ENCODE data around the gene CLPX. TPM values are rescaled to one million over a fixed set of nuclear protein-coding genes. Genes with fewer than 3 reads are reported as not detected.

Gene CLPX
- total and polyA plus RNA-seq, 2 experiments from 2014 or later: 20.0 to 53.5 TPM

GRCh38 chr15:65106011-65106590 is 79.0 kb downstream of the CLPX start:
- Histone ChIP-seq H3K4me3 (no peak overlapping the region), H3K79me2 (no peaks in the 10 kb centered on the region), H3K9me3 (ENCODE audit: low read depth) (no peaks in the 10 kb centered on the region), H4K20me1 (ENCODE audit: insufficient read depth, poor library complexity, severe bottlenecking) (no peaks in the 10 kb centered on the region), H3K4me2 (no peak overlapping the region), H3K27ac (no peak overlapping the region), H3K36me3 (replicated peaks; ENCODE audit: insufficient read depth, low read depth) (no peaks in the 10 kb centered on the region), H2AFZ (no peak overlapping the region), H3K4me1 (ENCODE audit: insufficient read depth) (no peaks in the 10 kb centered on the region), H3K9me2 (replicated peaks; ENCODE audit: insufficient read depth) (no peaks in the 10 kb centered on the region), H3K27me3 (no peaks in the 10 kb centered on the region)
- TF ChIP-seq EZH2phosphoT487 (IDR thresholded peaks at IDR 0.05; ENCODE audit: low read depth, severe bottlenecking, unreplicated experiment) (no peak), CTCF (IDR thresholded peaks at IDR 0.05; ENCODE audit: poor library complexity) (no peak)
- DNase-seq (ENCODE audit: low spot score): no peak
- 91% methylated on average over 6 of the region's 6 CpGs for WGBS (ENCODE audit: low lambda C conversion rate, missing lambda C conversion rate)

GRCh38 chr15:65105038-65105437 is 80.1 kb downstream of the CLPX start:
- Histone ChIP-seq H3K27ac (no peak overlapping the region), H3K4me1 (ENCODE audit: insufficient read depth) (no peaks in the 10 kb centered on the region), H4K20me1 (ENCODE audit: insufficient read depth, poor library complexity, severe bottlenecking) (no peaks in the 10 kb centered on the region), H3K4me2 (no peak overlapping the region), H3K79me2 (no peaks in the 10 kb centered on the region), H3K9me2 (replicated peaks; ENCODE audit: insufficient read depth) (no peaks in the 10 kb centered on the region), H3K36me3 (replicated peaks; ENCODE audit: insufficient read depth, low read depth) (no peaks in the 10 kb centered on the region), H2AFZ (no peak overlapping the region), H3K4me3 (no peak overlapping the region), H3K9me3 (ENCODE audit: low read depth) (no peaks in the 10 kb centered on the region), H3K27me3 (no peaks in the 10 kb centered on the region)
- DNase-seq (ENCODE audit: low spot score): no peak
- 93% methylated on average over 5 of the region's 5 CpGs for WGBS (ENCODE audit: low lambda C conversion rate, missing lambda C conversion rate)
- TF ChIP-seq CTCF (IDR thresholded peaks at IDR 0.05; ENCODE audit: poor library complexity): no peak

GRCh38 chr15:65102912-65103311 is 82.2 kb downstream of the CLPX start:
- no peak for TF ChIP-seq EZH2 (IDR thresholded peaks at IDR 0.05; ENCODE audit: borderline replicate concordance)
- no peak for TF ChIP-seq CTCF (IDR thresholded peaks at IDR 0.05; ENCODE audit: poor library complexity)
- TF ChIP-seq EZH2phosphoT487 (IDR thresholded peaks at IDR 0.05; ENCODE audit: low read depth, severe bottlenecking, unreplicated experiment): no peak
- no peak for DNase-seq (ENCODE audit: low spot score)
- H3K27ac ChIP-seq: no peak overlapping the region
- H3K4me1 ChIP-seq (ENCODE audit: insufficient read depth): no peaks in the 10 kb centered on the region
- no peaks in the 10 kb centered on the region for H3K27me3 ChIP-seq
- no peaks in the 10 kb centered on the region for H3K79me2 ChIP-seq
- H2AFZ ChIP-seq: no peak overlapping the region
- no peak overlapping the region for H3K4me2 ChIP-seq
- no peaks in the 10 kb centered on the region for H3K36me3 ChIP-seq (replicated peaks; ENCODE audit: insufficient read depth, low read depth)
- WGBS (ENCODE audit: low lambda C conversion rate, missing lambda C conversion rate): 95% methylated on average over 3 of the region's 3 CpGs
- H3K9me3 ChIP-seq (ENCODE audit: low read depth): no peaks in the 10 kb centered on the region
- H3K9me2 ChIP-seq (replicated peaks; ENCODE audit: insufficient read depth): no peaks in the 10 kb centered on the region
- H4K20me1 ChIP-seq (ENCODE audit: insufficient read depth, poor library complexity, severe bottlenecking): no peaks in the 10 kb centered on the region
- H3K4me3 ChIP-seq: no peak overlapping the region
